Naive thymus-derived CD4-positive, alpha-beta T cell (primary cell): ENCODE results near the gene KAT8. TPM values are rescaled to one million over a fixed set of nuclear protein-coding genes. Genes with fewer than 3 reads are reported as not detected.
A peak's percentile ranks its signal among the peaks of the same experiment; 100 is the strongest.

Experiments used
- ATAC-seq: fragments of 150-1000 bp; cut with Tn5 transposase; 2 replicates; pipeline ENCODE4 v1.10.0; 2021; ENCODE audit warnings: mild to moderate bottlenecking, moderate library complexity
- CTCF ChIA-PET: fragments of 350-600 bp; sonication (Branson Sonifier 250); formaldehyde crosslinking; loops from one replicate; lab custom pipeline; 2021; ENCODE audit warnings: antibody characterized with exemption; lab: Charles Lee
- POLR2A ChIA-PET: fragments of 350-600 bp; sonication (Branson Sonifier 250); formaldehyde crosslinking; loops from one replicate; lab custom pipeline; 2021; ENCODE audit warnings: antibody characterized with exemption, inconsistent platforms; lab: Charles Lee
- DNase-seq, 9 donors: peaks; one replicate each; pipeline versions ENCODE4 v3.0.0 to v3.0.0-alpha.2; 2020 to 2022; ENCODE audit warnings: mixed read lengths in 1 of 9
- H3K27ac ChIP-seq: one replicate; pipeline ENCODE4 v1.7.0; 2013; ENCODE audit warnings: mild to moderate bottlenecking, low read depth, low read length, moderate library complexity
- H3K27me3 ChIP-seq, 2 donors: one replicate each; pipeline ENCODE4 v1.7.0; 2013; ENCODE audit warnings: low read length in 2 of 2, mild to moderate bottlenecking in 2 of 2, moderate library complexity in 2 of 2; ENCODE audit not compliant: control insufficient read depth in 2 of 2, insufficient read depth in 2 of 2
- H3K36me3 ChIP-seq, 3 experiments: 1 replicate in 2 of 3; 2 replicates in 1 of 3; pipeline ENCODE4 v1.7.0; 2013; ENCODE audit warnings: low read length in 3 of 3, mild to moderate bottlenecking in 3 of 3, moderate library complexity in 1 of 3; ENCODE audit not compliant: insufficient read depth in 3 of 3, control insufficient read depth in 2 of 3
- H3K4me1 ChIP-seq, 2 donors: one replicate each; pipeline ENCODE4 v1.7.0; 2013; ENCODE audit warnings: low read length in 2 of 2, mild to moderate bottlenecking in 2 of 2, moderate library complexity in 1 of 2; ENCODE audit not compliant: control insufficient read depth in 2 of 2, insufficient read depth in 2 of 2
- H3K4me3 ChIP-seq: 2 replicates; pipeline ENCODE4 v1.7.0; 2013; ENCODE audit warnings: mild to moderate bottlenecking, low read length
- H3K9me3 ChIP-seq, 3 experiments: 1 replicate in 2 of 3; 2 replicates in 1 of 3; pipeline ENCODE4 v1.7.0; 2013; ENCODE audit warnings: low read length in 3 of 3; ENCODE audit not compliant: control insufficient read depth in 2 of 3
- H3K27ac Mint-ChIP-seq, 9 donors: one replicate each; pipeline ENCODE4 v1.8.0; 2020 to 2022; ENCODE audit warnings: mixed read lengths in 9 of 9, mild to moderate bottlenecking in 8 of 9, moderate library complexity in 5 of 9, inconsistent platforms in 2 of 9
- H3K27me3 Mint-ChIP-seq, 5 donors: one replicate each; pipeline ENCODE4 v1.8.0; 2021 to 2022; ENCODE audit warnings: mixed read lengths in 5 of 5, mild to moderate bottlenecking in 1 of 5
- H3K36me3 Mint-ChIP-seq, 5 donors: one replicate each; pipeline ENCODE4 v1.8.0; 2020 to 2022; ENCODE audit warnings: mixed read lengths in 5 of 5, mild to moderate bottlenecking in 3 of 5, inconsistent platforms in 1 of 5
- H3K4me1 Mint-ChIP-seq, 7 donors: one replicate each; pipeline ENCODE4 v1.8.0; 2020 to 2022; ENCODE audit warnings: mixed read lengths in 7 of 7, mild to moderate bottlenecking in 3 of 7, inconsistent platforms in 1 of 7
- H3K4me3 Mint-ChIP-seq, 10 donors: one replicate each; pipeline ENCODE4 v1.8.0; 2020 to 2022; ENCODE audit warnings: mild to moderate bottlenecking in 10 of 10, mixed read lengths in 10 of 10, moderate library complexity in 6 of 10, inconsistent platforms in 2 of 10
- H3K9me3 Mint-ChIP-seq, 11 donors: one replicate each; pipeline ENCODE4 v1.8.0; 2020 to 2022; ENCODE audit warnings: mixed read lengths in 11 of 11, mild to moderate bottlenecking in 4 of 11, inconsistent platforms in 1 of 11, moderate library complexity in 1 of 11
- intact Hi-C, 2 donors: fragments of 100-400 bp; cut with micrococcal nuclease; formaldehyde crosslinking; loops; one replicate each; pipeline ENCODE4 v1.15.1; 2023
- polyA plus RNA-seq, 2 donors: library from polyadenylated mRNA; unstranded; fragments of 300-500 nt; fragmentation: Illumina TruSeq; gene quantifications; one replicate each; pipeline ENCODE4 v1.2.3, GENCODE V29; 2021
- total RNA-seq, 6 experiments: library from RNA in 5 of 6; stranded (reverse) in 5 of 6; gene quantifications; 1 replicate in 5 of 6; 2 replicates in 1 of 6; pipeline ENCODE4 v1.2.3 and lab custom pipeline; 2021 to 2026

The KAT8 gene
- total and polyA plus RNA-seq, 7 experiments from 2014 or later, result 63.0 to 134 (median 109) TPM

GRCh38 chr16:31090540-31090939, 26.9 kb upstream of the KAT8 start:
- H3K27ac Mint-ChIP-seq, result peak overlapping the region in 2 of 9 donors; percentile 20 to 42
- CTCF ChIA-PET, result interaction anchor here (0.6 kb wide), 1 partner anchor 59 kb away, joined by 3 read pairs; no protein-coding TSS in a partner anchor
- H3K4me1 ChIP-seq, result peaks cover 10 to 16% of the 10 kb centered on the region in 2 donors
- ATAC-seq (no peak), DNase-seq (no peak)
- H3K36me3 Mint-ChIP-seq, result peaks cover 0 to 9% (median 0%) of the 10 kb centered on the region in 5 donors
- no peaks in the 10 kb centered on the region for H3K9me3 Mint-ChIP-seq
- no peak overlapping the region for H3K4me3 ChIP-seq
- H3K27me3 ChIP-seq, result no peaks in the 10 kb centered on the region
- no peak overlapping the region for H3K4me3 Mint-ChIP-seq
- H3K9me3 ChIP-seq, result no peaks in the 10 kb centered on the region
- H3K27me3 Mint-ChIP-seq, result no peaks in the 10 kb centered on the region
- peaks cover 13 to 34% (median 19%) of the 10 kb centered on the region in 7 donors for H3K4me1 Mint-ChIP-seq
- peaks cover 0 to 48% (median 3%) of the 10 kb centered on the region in 3 experiments for H3K36me3 ChIP-seq
- POLR2A ChIA-PET, result no interaction called here
- no peak overlapping the region for H3K27ac ChIP-seq
- intact Hi-C loops, result loop anchor here in 1 of 2 donors (5.0 kb wide), 2 partner anchors 242 to 777 kb away; no protein-coding TSS in a partner anchor

DNA sequence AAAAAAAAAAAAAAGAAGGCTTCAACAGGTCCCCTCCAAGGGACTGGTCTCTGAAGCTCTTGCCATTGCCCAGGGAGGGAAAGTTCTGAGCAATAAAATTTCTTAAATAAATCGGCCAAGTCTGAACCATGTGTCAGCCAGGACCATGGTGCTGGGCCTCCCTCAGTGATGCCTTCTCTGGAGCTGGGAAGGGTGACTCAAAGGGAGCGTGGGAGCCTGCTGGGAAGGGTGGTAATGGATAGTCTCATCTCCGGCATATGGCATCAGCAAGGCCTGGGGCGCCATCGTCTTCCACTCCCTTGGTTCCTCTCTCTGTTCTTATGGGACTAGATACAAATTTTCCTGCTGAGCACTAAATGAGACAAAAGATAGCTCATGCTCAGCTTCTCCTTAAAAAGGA, 25.1 kb upstream of the KAT8 start:
- ChIA-PET CTCF (no interaction called here), POLR2A (interaction anchor here (0.6 to 5.3 kb wide), 4 partner anchors 13 to 153 kb away, joined by 3 to 35 read pairs (median 4); partner anchors contain the start of genes ZNF646 and ZNF668)
- intact Hi-C loops, result loop anchor here in 1 of 2 donors (5.0 kb wide), 2 partner anchors 240 to 775 kb away; no protein-coding TSS in a partner anchor
- H3K4me1 ChIP-seq, result peaks cover 14 to 18% of the 10 kb centered on the region in 2 donors
- no peak overlapping the region for H3K4me3 ChIP-seq
- DNase-seq (no peak), ATAC-seq (no peak)
- H3K27me3 Mint-ChIP-seq, result no peaks in the 10 kb centered on the region
- H3K27ac ChIP-seq, result no peak overlapping the region
- peak overlapping the region in 4 of 9 donors; percentile 16 to 57 (median 37) for H3K27ac Mint-ChIP-seq
- H3K4me3 Mint-ChIP-seq, result peak overlapping the region in 6 of 10 donors; percentile 17 to 98 (median 25)
- H3K9me3 Mint-ChIP-seq, result no peaks in the 10 kb centered on the region
- no peaks in the 10 kb centered on the region for H3K27me3 ChIP-seq
- H3K9me3 ChIP-seq, result no peaks in the 10 kb centered on the region
- peaks cover 0 to 8% (median 0%) of the 10 kb centered on the region in 5 donors for H3K36me3 Mint-ChIP-seq
- H3K36me3 ChIP-seq, result peaks cover 0 to 36% (median 3%) of the 10 kb centered on the region in 3 experiments
- H3K4me1 Mint-ChIP-seq, result peaks cover 14 to 42% (median 29%) of the 10 kb centered on the region in 7 donors

- Mint-ChIP-seq H3K27ac (peak overlapping the region in 4 of 9 donors; percentile 14 to 80 (median 58)), H3K27me3 (no peaks in the 10 kb centered on the region), H3K36me3 (peaks cover 0 to 8% (median 0%) of the 10 kb centered on the region in 5 donors), H3K4me3 (peak overlapping the region in 9 of 10 donors; percentile 39 to 98 (median 73)), H3K9me3 (no peaks in the 10 kb centered on the region), H3K4me1 (peaks cover 14 to 42% (median 29%) of the 10 kb centered on the region in 7 donors)
- intact Hi-C loops, result loop anchor here in 1 of 2 donors (5.0 kb wide), 2 partner anchors 239 to 774 kb away; no protein-coding TSS in a partner anchor
- Histone ChIP-seq H3K36me3 (peaks cover 0 to 32% (median 3%) of the 10 kb centered on the region in 3 experiments), H3K4me1 (peaks cover 14 to 18% of the 10 kb centered on the region in 2 donors), H3K9me3 (no peaks in the 10 kb centered on the region), H3K4me3 (no peak overlapping the region), H3K27ac (no peak overlapping the region), H3K27me3 (no peaks in the 10 kb centered on the region)
- ChIA-PET CTCF (interaction anchor here (0.5 kb wide), 1 partner anchor 52 kb away, joined by 4 read pairs; no protein-coding TSS in a partner anchor), POLR2A (interaction anchor here (0.9 to 5.3 kb wide), 2 partner anchors 20 to 24 kb away, joined by 3 to 35 read pairs; partner anchors contain the start of genes KAT8, ZNF646 and ZNF668)
- DNase-seq, result no peak
- ATAC-seq, result no peak
These were observed 24.2 kb upstream of the KAT8 start for GRCh38 chr16:31093132-31093703.

- ATAC-seq (no peak), DNase-seq (no peak)
- POLR2A ChIA-PET, result interaction anchor here (0.7 to 5.3 kb wide), 5 partner anchors 9 to 136 kb away, joined by 3 to 35 read pairs (median 3); partner anchors contain the start of genes KAT8, SETD1A, ZNF646 and ZNF668
- CTCF ChIA-PET, result no interaction called here
- peak overlapping the region; percentile 85 for H3K27ac ChIP-seq
- Mint-ChIP-seq H3K9me3 (no peaks in the 10 kb centered on the region), H3K36me3 (peaks cover 0 to 8% (median 0%) of the 10 kb centered on the region in 5 donors), H3K4me1 (peaks cover 14 to 42% (median 29%) of the 10 kb centered on the region in 7 donors), H3K27me3 (no peaks in the 10 kb centered on the region), H3K27ac (peak overlapping the region; percentile 67 to 95 (median 89)), H3K4me3 (peak overlapping the region; percentile 92 to 99 (median 94))
- peaks cover 0 to 26% (median 3%) of the 10 kb centered on the region in 3 experiments for H3K36me3 ChIP-seq
- intact Hi-C loops, result loop anchor here (1.0 to 5.0 kb wide), 11 partner anchors 15 to 773 kb away; partner anchors contain the start of genes BCKDK (in 2 of the 2), KAT8 (in 2 of the 2), ZNF646 (in 2 of the 2) and ZNF668 (in 2 of the 2)
- peaks cover 14 to 18% of the 10 kb centered on the region in 2 donors for H3K4me1 ChIP-seq
- H3K9me3 ChIP-seq, result no peaks in the 10 kb centered on the region
- H3K4me3 ChIP-seq, result peak overlapping the region; percentile 99
- H3K27me3 ChIP-seq, result no peaks in the 10 kb centered on the region
These were observed 23.4 kb upstream of the KAT8 start for GRCh38 chr16:31094088-31094423.

- peak within 1 kb of the TSS; percentile 85 for H3K27ac ChIP-seq
- H3K4me1 ChIP-seq, result peaks cover 14 to 18% of the 10 kb centered on the region in 2 donors
- H3K4me3 Mint-ChIP-seq, result peak within 1 kb of the TSS; percentile 92 to 99 (median 94)
- peak; percentile 93 for ATAC-seq
- no peaks in the 10 kb centered on the region for H3K27me3 Mint-ChIP-seq
- H3K4me1 Mint-ChIP-seq, result peaks cover 14 to 42% (median 29%) of the 10 kb centered on the region in 7 donors
- H3K4me3 ChIP-seq, result peak within 1 kb of the TSS; percentile 99
- DNase-seq, result peak; percentile 66 to 89 (median 88)
- peaks cover 0 to 26% (median 3%) of the 10 kb centered on the region in 3 experiments for H3K36me3 ChIP-seq
- CTCF ChIA-PET, result interaction anchor here (1.5 kb wide), 1 partner anchor 17 kb away, joined by 4 read pairs; no protein-coding TSS in a partner anchor
- peaks cover 0 to 8% (median 0%) of the 10 kb centered on the region in 5 donors for H3K36me3 Mint-ChIP-seq
- H3K27me3 ChIP-seq, result no peaks in the 10 kb centered on the region
- no peaks in the 10 kb centered on the region for H3K9me3 ChIP-seq
- POLR2A ChIA-PET, result interaction anchor here (0.7 to 5.3 kb wide), 7 partner anchors 8 to 137 kb away, joined by 3 to 35 read pairs (median 3); partner anchors contain the start of genes FUS, KAT8, SETD1A and ZNF646
- intact Hi-C loops, result loop anchor here (1.0 to 5.0 kb wide), 13 partner anchors 14 to 773 kb away; partner anchors contain the start of genes BCKDK (in 2 of the 2), HSD3B7 (in 2 of the 2), KAT8 (in 2 of the 2) and ZNF646 (in 2 of the 2)
- H3K27ac Mint-ChIP-seq, result peak within 1 kb of the TSS; percentile 67 to 95 (median 91)
- no peaks in the 10 kb centered on the region for H3K9me3 Mint-ChIP-seq
These were observed 22.9 kb upstream of the KAT8 start, which contains the start of gene VKORC1 for GRCh38 chr16:31094424-31095120. Gene VKORC1 (minus strand): TSS chr16:31094797. CDS start chr16:31094729, 68 bp downstream.
